Amygdala (tissue), 56 donors: Measurements from ENCODE around the gene BRD3.

Experiments
- DNase-seq, 56 donors: peaks; one replicate each; lab custom pipeline; 2025; lab: John Stamatoyannopoulos, UW

Gene BRD3

GRCh38 chr9:134066913-134067851 is 644 bp downstream of the BRD3 start:
- peak in 4 of 56 donors; percentile 14 to 66 (median 46) for DNase-seq

- no peak for DNase-seq
Measured at GRCh38 chr9:134066526-134066912, 1.3 kb downstream of the BRD3 start.

GRCh38 chr9:134065612-134066419 is 2.0 kb downstream of the BRD3 start:
- peak in 4 of 56 donors; percentile 6 to 33 (median 26) for DNase-seq

- DNase-seq: no peak
Measured at GRCh38 chr9:134064711-134065110, 3.1 kb downstream of the BRD3 start.

GRCh38 chr9:134063571-134064450 is 4.0 kb downstream of the BRD3 start:
- DNase-seq: no peak

GRCh38 chr9:134063088-134063570 is 4.7 kb downstream of the BRD3 start:
- DNase-seq: no peak

GRCh38 chr9:134062461-134063087 is 5.3 kb downstream of the BRD3 start:
- DNase-seq: no peak

- no peak for DNase-seq
Measured at GRCh38 chr9:134061688-134062371, 6.0 kb downstream of the BRD3 start.

- DNase-seq: no peak
Measured at GRCh38 chr9:134061019-134061687, 6.7 kb downstream of the BRD3 start.

- DNase-seq: no peak
Measured at GRCh38 chr9:134060546-134060945, 7.3 kb downstream of the BRD3 start.

GRCh38 chr9:134059661-134060395 is 8.0 kb downstream of the BRD3 start:
- peak in 5 of 56 donors; percentile 14 to 62 (median 23) for DNase-seq

- DNase-seq: no peak
Measured at GRCh38 chr9:134059188-134059641, 8.6 kb downstream of the BRD3 start.

- DNase-seq: peak in 1 of 56 donors; percentile 24
Measured at GRCh38 chr9:134058716-134059115, 9.1 kb downstream of the BRD3 start.

GRCh38 chr9:134057751-134058701 is 9.8 kb downstream of the BRD3 start:
- no peak for DNase-seq

- no peak for DNase-seq
Measured at GRCh38 chr9:134057307-134057657, 10.5 kb downstream of the BRD3 start.

- no peak for DNase-seq
Measured at GRCh38 chr9:134056483-134057306, 11.1 kb downstream of the BRD3 start.
